ENCODE measurements around the gene STPG2. TPM values are rescaled to one million over a fixed set of nuclear protein-coding genes. Genes with fewer than 3 reads are reported as not detected.

The STPG2 gene
- total and polyA plus RNA-seq, 7 donors, result 0.06 to 0.71 (median 0.33) TPM; not detected in 4

DNA sequence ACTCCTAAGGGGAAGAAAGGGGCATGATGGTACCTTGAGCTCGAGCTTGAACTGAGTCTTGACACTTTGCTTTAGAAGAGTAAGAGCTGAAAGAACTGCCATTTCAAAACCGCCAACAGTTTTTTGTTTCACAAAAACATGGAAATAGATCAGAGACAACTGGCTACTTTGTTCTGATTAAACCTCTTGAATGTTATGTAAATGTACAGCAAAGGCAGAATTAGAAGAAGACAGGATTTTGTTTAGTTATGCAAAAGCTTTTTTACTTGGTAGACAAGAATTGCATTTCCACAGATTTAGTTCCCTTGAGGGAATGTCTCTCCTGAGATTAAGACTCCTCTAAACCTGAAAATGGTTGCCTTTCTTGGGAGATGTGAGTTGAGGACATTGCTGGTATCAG, 33.3 kb upstream of the STPG2 start:
- no peak overlapping the region for H3K4me3 ChIP-seq
- no peaks in the 10 kb centered on the region for H3K36me3 ChIP-seq
- TF ChIP-seq, protein P1, sequence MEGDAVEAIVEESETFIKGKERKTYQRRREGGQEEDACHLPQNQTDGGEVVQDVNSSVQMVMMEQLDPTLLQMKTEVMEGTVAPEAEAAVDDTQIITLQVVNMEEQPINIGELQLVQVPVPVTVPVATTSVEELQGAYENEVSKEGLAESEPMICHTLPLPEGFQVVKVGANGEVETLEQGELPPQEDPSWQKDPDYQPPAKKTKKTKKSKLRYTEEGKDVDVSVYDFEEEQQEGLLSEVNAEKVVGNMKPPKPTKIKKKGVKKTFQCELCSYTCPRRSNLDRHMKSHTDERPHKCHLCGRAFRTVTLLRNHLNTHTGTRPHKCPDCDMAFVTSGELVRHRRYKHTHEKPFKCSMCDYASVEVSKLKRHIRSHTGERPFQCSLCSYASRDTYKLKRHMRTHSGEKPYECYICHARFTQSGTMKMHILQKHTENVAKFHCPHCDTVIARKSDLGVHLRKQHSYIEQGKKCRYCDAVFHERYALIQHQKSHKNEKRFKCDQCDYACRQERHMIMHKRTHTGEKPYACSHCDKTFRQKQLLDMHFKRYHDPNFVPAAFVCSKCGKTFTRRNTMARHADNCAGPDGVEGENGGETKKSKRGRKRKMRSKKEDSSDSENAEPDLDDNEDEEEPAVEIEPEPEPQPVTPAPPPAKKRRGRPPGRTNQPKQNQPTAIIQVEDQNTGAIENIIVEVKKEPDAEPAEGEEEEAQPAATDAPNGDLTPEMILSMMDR (IDR thresholded peaks at IDR 0.05), result no peak
- no peak for TF ChIP-seq POLR2AphosphoS5 (IDR thresholded peaks at IDR 0.05)
- TF ChIP-seq POLR2A (IDR thresholded peaks at IDR 0.05), result no peak
- TF ChIP-seq EP300 (IDR thresholded peaks at IDR 0.05), result no peak
- no peaks in the 10 kb centered on the region for H3K4me1 ChIP-seq
- intact Hi-C loops (cut with DNase I), result no loop called here
- no peak for DNase-seq
- H3K27me3 ChIP-seq, result no peaks in the 10 kb centered on the region
- no peak overlapping the region for H3K27ac ChIP-seq
- 82 to 86% methylated on average over 2 of the region's 2 CpGs for WGBS, 2 donors
- H3K9me3 ChIP-seq, result no peaks in the 10 kb centered on the region

DNA sequence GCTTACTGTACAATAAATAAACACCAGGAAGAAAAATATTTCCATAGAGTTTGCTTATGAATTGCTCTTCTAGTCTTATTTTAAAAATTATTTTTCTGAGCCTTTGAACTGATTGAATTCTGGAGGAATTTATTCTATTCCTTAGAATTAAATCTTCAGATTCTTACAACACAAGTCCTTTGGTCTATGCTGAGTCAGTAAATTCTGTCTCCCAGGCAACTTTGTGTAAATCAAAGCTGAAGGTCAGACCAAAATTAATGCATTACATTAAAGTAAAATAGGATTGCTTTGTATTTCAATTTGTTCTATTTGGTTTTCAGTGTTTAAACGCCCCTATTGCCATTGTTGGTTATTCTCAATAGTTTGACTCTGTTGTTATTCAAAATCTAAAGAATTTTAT, 26.8 kb upstream of the STPG2 start:
- no peak for TF ChIP-seq EP300 (IDR thresholded peaks at IDR 0.05)
- TF ChIP-seq POLR2AphosphoS5 (IDR thresholded peaks at IDR 0.05), result no peak
- TF ChIP-seq POLR2A (IDR thresholded peaks at IDR 0.05), result no peak
- TF ChIP-seq, protein P1 (IDR thresholded peaks at IDR 0.05), result no peak
- Histone ChIP-seq H3K27ac (no peak overlapping the region), H3K4me1 (no peaks in the 10 kb centered on the region), H3K36me3 (no peaks in the 10 kb centered on the region), H3K9me3 (no peaks in the 10 kb centered on the region), H3K4me3 (no peak overlapping the region), H3K27me3 (no peaks in the 10 kb centered on the region)
- WGBS, 2 donors, result 71 to 82% methylated on average over 1 of the region's 1 CpG
- intact Hi-C loops (cut with DNase I), result no loop called here
- no peak for DNase-seq

DNA sequence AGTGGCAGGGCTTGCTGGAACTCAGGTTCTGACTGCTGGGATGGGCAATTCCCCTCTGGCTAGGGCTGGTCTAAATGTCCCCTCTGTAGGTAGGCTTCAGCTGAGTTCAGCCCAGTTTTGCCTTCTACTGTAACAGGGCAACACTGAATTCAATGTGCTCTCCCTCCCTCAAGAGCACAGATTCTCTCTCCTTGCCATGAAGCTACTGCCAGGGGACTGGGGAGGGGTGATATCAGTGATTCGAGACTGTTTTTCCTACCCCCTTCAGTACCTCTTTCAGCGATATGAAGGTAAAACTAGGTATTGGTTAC, 23.4 kb upstream of the STPG2 start:
- 94 to 96% methylated on average over 2 of the region's 2 CpGs for WGBS, 2 donors
- intact Hi-C loops (cut with DNase I), result no loop called here
- no peaks in the 10 kb centered on the region for H3K4me1 ChIP-seq
- DNase-seq, result no peak
- H3K36me3 ChIP-seq, result no peaks in the 10 kb centered on the region
- TF ChIP-seq POLR2AphosphoS5 (IDR thresholded peaks at IDR 0.05), result no peak
- no peak for TF ChIP-seq POLR2A (IDR thresholded peaks at IDR 0.05)
- no peak for TF ChIP-seq EP300 (IDR thresholded peaks at IDR 0.05)
- TF ChIP-seq, protein P1 (IDR thresholded peaks at IDR 0.05), result no peak
- H3K4me3 ChIP-seq, result no peak overlapping the region
- H3K27me3 ChIP-seq, result no peaks in the 10 kb centered on the region
- no peaks in the 10 kb centered on the region for H3K9me3 ChIP-seq
- H3K27ac ChIP-seq, result no peak overlapping the region

DNA sequence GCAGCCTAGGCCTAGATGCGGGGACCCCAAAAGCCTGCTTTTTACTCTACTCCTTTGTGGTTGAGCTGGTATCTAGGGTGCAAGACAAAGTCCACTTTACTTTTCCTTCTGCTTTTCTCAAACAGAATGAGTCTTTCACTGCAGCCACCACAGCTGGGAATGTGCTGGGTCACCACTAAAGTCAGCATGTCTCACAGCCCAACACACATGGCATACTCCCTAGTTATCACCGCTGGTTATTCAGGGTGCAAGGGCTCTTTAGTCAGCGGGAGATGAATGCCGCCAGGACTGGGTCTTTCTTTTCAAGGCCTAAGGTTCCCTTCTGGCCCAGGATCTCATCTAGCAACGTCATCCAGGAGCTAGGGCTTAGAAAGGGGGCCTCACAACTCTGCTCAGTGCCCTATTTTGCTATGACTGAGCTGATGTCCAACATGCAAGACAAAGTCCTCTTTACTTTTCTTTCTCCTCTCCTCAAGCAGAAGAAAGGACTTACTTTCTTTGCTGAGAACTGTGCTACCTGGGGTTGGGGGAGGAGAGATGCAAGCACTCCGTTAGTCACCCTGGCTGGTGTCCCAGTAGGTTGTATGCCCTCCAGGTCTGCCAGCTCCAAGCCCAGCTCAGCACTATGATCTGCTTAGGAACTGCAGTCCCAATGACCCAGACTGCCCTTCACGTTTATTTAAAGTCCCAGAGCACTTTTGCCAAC, 22.9 kb upstream of the STPG2 start:
- no peak overlapping the region for H3K27ac ChIP-seq
- H3K4me1 ChIP-seq, result no peaks in the 10 kb centered on the region
- WGBS, 2 donors, result 82 to 88% methylated on average over 7 of the region's 7 CpGs
- H3K9me3 ChIP-seq, result no peaks in the 10 kb centered on the region
- no peaks in the 10 kb centered on the region for H3K27me3 ChIP-seq
- TF ChIP-seq POLR2AphosphoS5 (IDR thresholded peaks at IDR 0.05) (no peak), POLR2A (IDR thresholded peaks at IDR 0.05) (no peak), EP300 (IDR thresholded peaks at IDR 0.05) (no peak)
- TF ChIP-seq, protein P1 (IDR thresholded peaks at IDR 0.05), result no peak
- no peaks in the 10 kb centered on the region for H3K36me3 ChIP-seq
- no peak overlapping the region for H3K4me3 ChIP-seq
- no peak for DNase-seq
- intact Hi-C loops (cut with DNase I), result no loop called here

DNA sequence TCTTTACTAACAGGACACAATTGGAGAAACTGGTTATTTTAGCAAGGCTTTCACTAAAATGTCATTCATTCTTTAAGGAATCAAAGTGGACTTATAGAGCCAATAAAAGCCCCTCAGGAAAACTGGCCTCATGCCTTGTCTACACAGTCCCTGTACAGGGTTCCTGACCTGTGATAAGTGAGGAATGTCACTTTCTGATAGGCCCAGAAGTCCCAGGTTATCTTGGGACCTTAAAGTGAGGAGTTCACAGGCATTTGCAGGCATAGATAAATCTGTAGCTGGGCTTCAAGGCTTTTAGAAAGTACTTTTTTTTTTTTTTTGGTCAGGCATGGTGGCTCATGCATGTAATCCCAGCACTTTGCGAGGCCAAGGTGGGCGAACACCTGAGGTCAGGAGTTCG, 19.4 kb upstream of the STPG2 start:
- Histone ChIP-seq H3K9me3 (no peaks in the 10 kb centered on the region), H3K27ac (no peak overlapping the region), H3K4me3 (no peak overlapping the region), H3K27me3 (no peaks in the 10 kb centered on the region), H3K36me3 (no peaks in the 10 kb centered on the region), H3K4me1 (no peaks in the 10 kb centered on the region)
- WGBS, 2 donors, result 91 to 96% methylated on average over 3 of the region's 3 CpGs
- no peak for DNase-seq
- TF ChIP-seq POLR2A (IDR thresholded peaks at IDR 0.05) (no peak), POLR2AphosphoS5 (IDR thresholded peaks at IDR 0.05) (no peak), EP300 (IDR thresholded peaks at IDR 0.05) (no peak)
- TF ChIP-seq, protein P1 (IDR thresholded peaks at IDR 0.05), result no peak
- intact Hi-C loops (cut with DNase I), result no loop called here
